NCI-H510A (cell line): ENCODE measurements around the gene CRABP2.
A peak's percentile ranks its signal among the peaks of the same experiment; 100 is the strongest.

Source experiments
- DNase-seq: peaks from one replicate; lab custom pipeline; 2025; lab: John Stamatoyannopoulos, UW

Gene CRABP2

GRCh38 chr1:156667968-156668709 is 37.2 kb downstream of the CRABP2 start:
- DNase-seq, result no peak

GRCh38 chr1:156667610-156667967 is 37.8 kb downstream of the CRABP2 start:
- DNase-seq, result no peak

GRCh38 chr1:156666862-156667609 is 38.3 kb downstream of the CRABP2 start:
- DNase-seq, result no peak

- no peak for DNase-seq
Measured at GRCh38 chr1:156665539-156665938, 39.8 kb downstream of the CRABP2 start.

- DNase-seq, result no peak
Measured at GRCh38 chr1:156664767-156665411, 40.5 kb downstream of the CRABP2 start.

- DNase-seq, result peak; percentile 38
Measured at GRCh38 chr1:156664046-156664766, 41.2 kb downstream of the CRABP2 start.

- DNase-seq, result peak; percentile 17
Measured at GRCh38 chr1:156663178-156663577, 42.2 kb downstream of the CRABP2 start.

- no peak for DNase-seq
Measured at GRCh38 chr1:156662800-156663055, 42.7 kb downstream of the CRABP2 start.

GRCh38 chr1:156662005-156662799 is 43.2 kb downstream of the CRABP2 start:
- no peak for DNase-seq

GRCh38 chr1:156660752-156661112 is 44.7 kb downstream of the CRABP2 start:
- DNase-seq, result no peak

- DNase-seq, result peak; percentile 91
Measured at GRCh38 chr1:156659988-156660751, 45.2 kb downstream of the CRABP2 start.

- DNase-seq, result no peak
Measured at GRCh38 chr1:156659661-156659987, 45.8 kb downstream of the CRABP2 start.

GRCh38 chr1:156658945-156659574 is 46.3 kb downstream of the CRABP2 start:
- no peak for DNase-seq

- no peak for DNase-seq
Measured at GRCh38 chr1:156658496-156658895, 46.9 kb downstream of the CRABP2 start.

GRCh38 chr1:156657741-156658319 is 47.6 kb downstream of the CRABP2 start:
- DNase-seq, result no peak

- peak; percentile 19 for DNase-seq
Measured at GRCh38 chr1:156656806-156657740, 48.3 kb downstream of the CRABP2 start.

- no peak for DNase-seq
Measured at GRCh38 chr1:156655904-156656516, 49.4 kb downstream of the CRABP2 start.

- DNase-seq, result no peak
Measured at GRCh38 chr1:156655151-156655903, 50.1 kb downstream of the CRABP2 start.
